Upper lobe of right lung (tissue), 1 donor: ENCODE data around the gene SULT1A3. TPM values are rescaled to one million over a fixed set of nuclear protein-coding genes. Genes with fewer than 3 reads are reported as not detected.

ENCODE experiments used
- ATAC-seq: fragments of 200-7000 bp; cut with Tn5 transposase; one replicate; pipeline ENCODE4 v1.9.1; 2020; ENCODE audit warnings: mild to moderate bottlenecking, moderate library complexity
- DNase-seq: peaks from one replicate; pipeline ENCODE4 v3.0.0-alpha.2; 2020
- H3K27ac ChIP-seq: fragments of 200-600 bp; one replicate; pipeline ENCODE4 v1.8.0; 2022
- H3K27me3 ChIP-seq: fragments of 200-600 bp; one replicate; pipeline ENCODE4 v1.8.0; 2022; ENCODE audit warnings: mild to moderate bottlenecking
- H3K36me3 ChIP-seq: fragments of 200-600 bp; one replicate; pipeline ENCODE4 v1.8.0; 2022
- H3K4me1 ChIP-seq: fragments of 200-600 bp; one replicate; pipeline ENCODE4 v1.8.0; 2022
- H3K4me3 ChIP-seq: fragments of 200-600 bp; one replicate; pipeline ENCODE4 v1.8.0; 2022; ENCODE audit warnings: mild to moderate bottlenecking
- H3K9me3 ChIP-seq: fragments of 200-600 bp; one replicate; pipeline ENCODE4 v1.8.0; 2022
- CTCF ChIP-seq: fragments of 200-600 bp; IDR thresholded peaks from one replicate; pipeline ENCODE4 v1.8.0; 2022; ENCODE audit warnings: antibody characterized with exemption
- intact Hi-C: fragments of 100-400 bp; cut with DNase I; formaldehyde crosslinking; loops from one replicate; pipeline ENCODE4 v1.11.0; 2022
- total RNA-seq: library from RNA; stranded (reverse); fragmentation: NEBNext Ultra II Directional; extraction: Animal tissue kit (Norgen Biotek cat#: 25700); gene quantifications from one replicate; pipeline ENCODE4 v1.2.1, GENCODE V29; 2021
- donor health status: DM: no; HTN: yes; CAD: no; lungs with severe emphysema.

The SULT1A3 gene
- total RNA-seq, 1 donor from 2014 or later, result 10.6 TPM

- Histone ChIP-seq H3K4me1 (peaks cover 4% of the 10 kb centered on the region), H3K36me3 (no peaks in the 10 kb centered on the region), H3K27me3 (no peaks in the 10 kb centered on the region), H3K4me3 (no peak overlapping the region), H3K27ac (no peak overlapping the region), H3K9me3 (no peaks in the 10 kb centered on the region)
- no peak for DNase-seq
- no peak for TF ChIP-seq CTCF
- intact Hi-C loops, result no loop called here
- ATAC-seq, result no peak
Observed at GRCh38 chr16:30179931-30180330, 19.1 kb upstream of the SULT1A3 start.

- no peak for ATAC-seq
- Histone ChIP-seq H3K4me3 (no peak overlapping the region), H3K9me3 (no peaks in the 10 kb centered on the region), H3K27ac (no peak overlapping the region), H3K27me3 (no peaks in the 10 kb centered on the region), H3K4me1 (peaks cover 4% of the 10 kb centered on the region), H3K36me3 (no peaks in the 10 kb centered on the region)
- no peak for DNase-seq
- TF ChIP-seq CTCF, result no peak
- intact Hi-C loops, result no loop called here
Observed at GRCh38 chr16:30180741-30181140, 18.3 kb upstream of the SULT1A3 start.

- intact Hi-C loops, result no loop called here
- peaks cover 10% of the 10 kb centered on the region for H3K4me1 ChIP-seq
- no peaks in the 10 kb centered on the region for H3K27me3 ChIP-seq
Observed at GRCh38 chr16:30183233-30184095, 15.6 kb upstream of the SULT1A3 start, which contains the start of gene CORO1A. Gene CORO1A, plus strand, starts transcription at chr16:30183602. Its CDS starts 1,608 bp downstream, at chr16:30185210.

GRCh38 chr16:30184096-30184890 is 14.8 kb upstream of the SULT1A3 start:
- Histone ChIP-seq H3K36me3 (peaks cover 3% of the 10 kb centered on the region), H3K4me1 (peaks cover 10% of the 10 kb centered on the region), H3K27ac (peak overlapping the region; percentile 79), H3K4me3 (peak overlapping the region; percentile 65), H3K27me3 (no peaks in the 10 kb centered on the region), H3K9me3 (no peaks in the 10 kb centered on the region)
- TF ChIP-seq CTCF, result no peak
- ATAC-seq (peak; percentile 18), DNase-seq (peak; percentile 70)
- intact Hi-C loops, result no loop called here

More at GRCh38 chr16:30183233-30184095, 15.6 kb upstream of the SULT1A3 start, which contains the start of gene CORO1A:
- DNase-seq (peak; percentile 93), ATAC-seq (peak; percentile 81)
- H3K9me3 ChIP-seq, result no peaks in the 10 kb centered on the region
- peak within 1 kb of the TSS; percentile 79 for H3K27ac ChIP-seq
- no peak for TF ChIP-seq CTCF
- peak within 1 kb of the TSS; percentile 65 for H3K4me3 ChIP-seq
- H3K36me3 ChIP-seq, result peaks cover 3% of the 10 kb centered on the region

GRCh38 chr16:30184891-30185682 is 14.0 kb upstream of the SULT1A3 start:
- no peaks in the 10 kb centered on the region for H3K9me3 ChIP-seq
- peak; percentile 1 for ATAC-seq
- intact Hi-C loops, result no loop called here
- TF ChIP-seq CTCF, result no peak
- H3K36me3 ChIP-seq, result peaks cover 3% of the 10 kb centered on the region
- H3K4me1 ChIP-seq, result peaks cover 10% of the 10 kb centered on the region
- peak overlapping the region; percentile 44 for H3K27ac ChIP-seq
- peak overlapping the region; percentile 65 for H3K4me3 ChIP-seq
- DNase-seq, result peak; percentile 67
- H3K27me3 ChIP-seq, result no peaks in the 10 kb centered on the region
